GM12892 (cell line): ENCODE measurements around the gene MADCAM1.

Experiments used
- DNase-seq: peaks from one replicate; pipeline ENCODE4 v3.0.0; 2011; ENCODE audit not compliant: insufficient read length
- FAIRE-seq: peaks from 2 replicates; lab custom pipeline; 2011; peaks lifted over from hg19 to GRCh38; lab: Jason Lieb, UNC
- POLR2A ChIP-seq: IDR thresholded peaks from 2 replicates; pipeline ENCODE4 v1.6.1; 2011; ENCODE audit warnings: low read depth, low read length, control low read depth
- POLR2AphosphoS5 ChIP-seq: IDR thresholded peaks from 2 replicates; pipeline ENCODE4 v1.6.1; 2011; ENCODE audit warnings: low read depth, low read length, control low read depth
- TAF1 ChIP-seq: IDR thresholded peaks from 2 replicates; pipeline ENCODE4 v1.6.1; 2011; ENCODE audit warnings: low read depth, mild to moderate bottlenecking, control low read depth, low read length, borderline replicate concordance

Gene MADCAM1

DNA sequence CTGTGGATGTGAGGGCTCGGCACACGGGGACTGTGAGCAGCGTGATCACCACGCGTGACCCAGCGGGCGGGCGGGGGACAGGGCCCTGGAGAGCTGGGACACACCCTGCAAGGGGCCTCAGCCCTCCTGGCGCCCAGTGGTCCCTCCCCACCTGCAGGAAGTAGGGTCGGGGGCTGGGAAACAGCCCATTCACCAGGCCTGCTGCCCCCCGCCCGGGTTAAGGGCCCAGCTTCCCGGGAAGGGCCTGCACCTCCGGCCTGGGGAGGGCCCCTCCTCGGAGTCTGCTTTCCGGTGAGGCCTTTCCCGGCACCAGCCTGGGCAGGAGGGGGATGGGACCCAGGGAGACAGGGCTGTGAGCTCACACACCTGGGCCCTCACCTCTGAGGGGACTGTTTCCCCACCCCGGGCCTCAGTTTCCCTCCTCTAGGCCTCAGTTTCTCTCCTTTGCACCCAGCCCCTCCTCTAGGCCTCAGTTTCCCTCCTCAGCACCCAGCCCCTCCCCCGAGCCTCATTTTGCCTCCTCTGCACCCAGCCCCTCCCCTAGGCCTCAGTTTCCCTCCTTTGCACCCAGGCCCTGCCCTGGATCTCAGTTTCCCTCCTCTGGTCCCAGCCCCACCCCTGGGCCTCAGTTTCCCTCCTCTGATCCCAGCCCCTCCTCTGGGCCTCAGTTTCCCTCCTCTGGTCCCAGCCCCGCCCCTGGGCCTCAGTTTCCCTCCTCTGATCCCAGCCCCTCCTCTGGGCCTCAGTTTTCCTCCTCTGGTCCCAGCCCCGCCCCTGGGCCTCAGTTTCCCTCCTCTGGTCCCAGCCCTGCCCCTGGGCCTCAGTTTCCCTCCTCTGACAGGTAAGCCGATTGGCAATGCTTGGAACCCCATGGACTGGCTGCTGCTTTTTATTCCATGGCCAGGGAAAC is 1.9 kb upstream of the MADCAM1 start:
- FAIRE-seq (no peak), DNase-seq (no peak)
- TF ChIP-seq TAF1 (no peak), POLR2A (no peak), POLR2AphosphoS5 (no peak)

DNA sequence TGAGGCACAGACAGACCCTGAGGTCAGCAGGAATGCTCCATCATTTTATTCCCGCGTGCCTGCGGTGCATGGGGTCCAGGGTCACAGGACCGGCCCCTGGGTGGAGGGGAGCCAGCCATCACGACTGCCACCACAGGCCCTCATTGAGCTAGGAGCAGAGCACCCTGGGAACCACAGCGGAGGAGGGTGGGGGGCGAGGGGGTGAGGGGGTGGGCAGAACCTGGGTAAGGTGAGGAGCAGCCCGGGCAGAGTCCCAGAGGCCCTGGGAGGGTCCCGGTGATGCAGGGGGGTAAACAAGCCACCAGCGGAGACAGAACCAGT is 1.2 kb upstream of the MADCAM1 start:
- DNase-seq = no peak
- no peak for FAIRE-seq
- no peak for TF ChIP-seq POLR2A
- no peak for TF ChIP-seq TAF1
- no peak for TF ChIP-seq POLR2AphosphoS5

DNA sequence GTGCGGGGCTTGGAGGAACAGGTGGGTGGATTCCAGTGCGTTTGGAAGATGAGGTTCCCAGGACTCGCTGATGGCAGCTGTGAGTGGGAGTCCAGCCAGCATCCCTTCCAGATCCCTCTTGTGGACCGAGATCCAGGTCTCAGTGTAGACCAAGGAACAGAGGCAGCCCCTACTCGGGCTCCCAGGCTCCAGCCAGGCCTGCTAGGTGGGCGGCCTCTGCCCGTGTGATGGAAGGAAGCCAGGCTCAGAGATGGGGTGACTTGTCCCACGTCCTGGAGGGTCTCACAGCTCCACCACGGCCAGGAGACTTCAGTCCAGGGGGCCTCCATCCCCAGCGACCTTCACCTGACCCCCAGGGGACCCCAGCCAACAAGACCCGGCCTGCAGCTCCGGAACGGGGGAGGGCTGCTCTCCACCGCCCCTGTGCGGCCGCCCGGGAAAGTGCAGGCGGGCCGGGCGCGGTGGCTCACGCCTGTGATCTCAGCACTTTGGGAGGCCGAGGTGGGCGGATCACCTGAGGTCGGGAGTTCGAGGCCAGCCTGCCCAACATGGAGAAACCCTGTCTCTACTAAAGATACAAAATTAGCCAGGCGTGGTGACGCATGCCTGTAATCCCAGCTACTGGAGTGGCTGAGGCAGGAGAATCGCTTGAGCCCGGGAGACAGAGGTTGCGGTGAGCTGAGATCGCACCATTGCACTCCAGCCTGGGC is 729 bp upstream of the MADCAM1 start:
- peak; percentile 63 for DNase-seq
- no peak for TF ChIP-seq POLR2A
- TF ChIP-seq POLR2AphosphoS5 = no peak
- TF ChIP-seq TAF1 = no peak
- no peak for FAIRE-seq

DNA sequence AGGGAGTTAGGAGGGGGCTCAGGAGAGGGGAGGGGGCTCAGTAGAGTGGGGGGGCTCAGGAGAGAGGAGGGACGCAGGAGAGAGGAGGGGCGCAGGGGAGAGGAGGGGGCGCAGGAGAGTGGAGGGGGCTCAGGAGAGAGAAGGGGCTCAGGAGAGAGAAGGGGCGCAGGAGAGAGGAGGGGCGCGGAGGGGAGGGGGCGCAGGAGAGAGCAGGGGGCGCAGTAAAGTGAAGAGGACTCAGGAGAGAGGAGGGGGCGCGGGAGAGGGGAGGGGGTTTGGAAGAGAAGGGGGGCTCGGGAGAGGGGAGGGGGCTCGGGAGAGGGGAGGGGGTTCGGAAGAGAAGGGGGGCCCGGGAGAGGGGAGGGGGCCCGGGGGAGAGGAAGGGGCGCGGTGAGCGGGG is 700 bp downstream of the MADCAM1 start:
- FAIRE-seq = no peak
- no peak for DNase-seq
- TF ChIP-seq POLR2AphosphoS5 (no peak), POLR2A (no peak), TAF1 (no peak)

DNA sequence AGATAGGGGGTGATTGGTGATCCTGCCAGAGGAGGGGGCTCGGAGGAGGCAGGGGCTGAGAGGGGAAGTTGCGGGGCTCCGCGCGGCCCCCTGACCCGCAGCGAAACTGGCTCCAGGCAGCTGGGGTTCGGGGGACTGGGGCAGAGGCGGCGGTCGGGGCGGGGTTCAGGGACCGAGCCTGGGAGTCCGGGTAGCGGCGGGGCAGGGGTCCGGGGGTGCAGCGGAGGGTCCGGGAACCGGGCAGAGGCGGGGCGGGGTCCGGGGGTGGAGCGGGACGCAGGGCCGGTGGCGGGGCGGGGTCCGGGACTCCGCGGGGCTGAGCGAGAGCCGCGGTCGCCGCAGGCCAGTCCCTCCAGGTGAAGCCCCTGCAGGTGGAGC is 1.2 kb downstream of the MADCAM1 start:
- TF ChIP-seq POLR2A (no peak), TAF1 (no peak), POLR2AphosphoS5 (no peak)
- FAIRE-seq (no peak), DNase-seq (no peak)

DNA sequence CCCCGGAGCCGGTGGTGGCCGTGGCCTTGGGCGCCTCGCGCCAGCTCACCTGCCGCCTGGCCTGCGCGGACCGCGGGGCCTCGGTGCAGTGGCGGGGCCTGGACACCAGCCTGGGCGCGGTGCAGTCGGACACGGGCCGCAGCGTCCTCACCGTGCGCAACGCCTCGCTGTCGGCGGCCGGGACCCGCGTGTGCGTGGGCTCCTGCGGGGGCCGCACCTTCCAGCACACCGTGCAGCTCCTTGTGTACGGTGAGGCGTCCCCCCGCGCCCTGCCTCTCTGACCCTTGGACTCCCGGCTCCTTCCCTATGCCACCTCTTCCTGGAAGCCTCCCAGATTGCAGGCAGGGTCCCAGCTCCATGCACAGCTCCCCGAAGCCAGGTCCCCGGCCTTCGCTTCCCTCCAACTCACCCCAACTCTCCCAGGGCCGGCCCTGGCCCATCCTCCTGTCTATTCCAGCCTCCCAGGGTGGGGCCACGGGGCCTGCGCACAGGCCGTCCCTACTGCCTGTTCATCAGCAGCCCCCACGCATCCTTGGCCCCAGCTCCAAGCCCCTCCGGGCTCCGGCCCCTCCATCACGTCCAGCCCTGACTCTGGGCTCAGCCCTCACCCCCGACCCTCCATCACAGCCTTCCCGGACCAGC is 1.7 kb downstream of the MADCAM1 start:
- no peak for FAIRE-seq
- no peak for DNase-seq
- TF ChIP-seq POLR2AphosphoS5 (no peak), TAF1 (no peak), POLR2A (no peak)

DNA sequence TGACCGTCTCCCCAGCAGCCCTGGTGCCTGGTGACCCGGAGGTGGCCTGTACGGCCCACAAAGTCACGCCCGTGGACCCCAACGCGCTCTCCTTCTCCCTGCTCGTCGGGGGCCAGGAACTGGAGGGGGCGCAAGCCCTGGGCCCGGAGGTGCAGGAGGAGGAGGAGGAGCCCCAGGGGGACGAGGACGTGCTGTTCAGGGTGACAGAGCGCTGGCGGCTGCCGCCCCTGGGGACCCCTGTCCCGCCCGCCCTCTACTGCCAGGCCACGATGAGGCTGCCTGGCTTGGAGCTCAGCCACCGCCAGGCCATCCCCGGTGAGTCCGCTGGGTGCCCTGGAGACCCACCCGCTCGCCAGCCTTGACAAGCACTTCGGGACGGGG is 2.2 kb downstream of the MADCAM1 start:
- DNase-seq (no peak), FAIRE-seq (no peak)
- TF ChIP-seq POLR2A = no peak
- TF ChIP-seq POLR2AphosphoS5 = no peak
- no peak for TF ChIP-seq TAF1

DNA sequence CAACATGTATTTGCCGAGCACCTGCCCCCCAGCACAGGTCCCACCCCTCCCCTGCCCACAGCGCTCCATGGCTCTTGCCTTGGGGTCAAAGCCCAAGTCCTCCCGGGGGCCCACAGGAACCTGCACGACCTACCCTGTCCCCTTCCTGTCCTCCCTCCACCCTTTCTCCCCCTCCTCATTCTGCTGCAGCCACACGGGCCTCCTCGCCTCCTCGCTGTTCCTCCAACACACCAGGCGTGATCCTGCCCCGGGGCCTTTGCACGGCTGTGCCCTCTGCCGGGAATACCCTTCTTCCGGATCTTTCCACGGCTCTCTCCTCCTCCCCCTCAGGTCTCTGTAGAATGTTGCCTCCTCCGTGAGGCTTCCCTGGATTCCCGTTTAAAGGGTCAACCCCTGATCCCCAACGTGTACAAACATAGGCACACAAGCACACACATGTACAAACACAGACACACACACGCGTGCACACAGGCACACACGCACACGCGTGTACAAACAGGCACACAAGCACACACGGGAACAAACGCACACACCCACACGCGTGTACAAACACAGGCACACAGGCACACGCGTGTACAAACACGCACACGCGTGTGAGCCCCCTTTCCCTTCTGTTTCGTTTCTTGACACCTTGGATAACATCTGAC is 2.8 kb downstream of the MADCAM1 start:
- TF ChIP-seq POLR2A = no peak
- TF ChIP-seq TAF1 = no peak
- TF ChIP-seq POLR2AphosphoS5 = no peak
- no peak for FAIRE-seq
- DNase-seq = no peak

DNA sequence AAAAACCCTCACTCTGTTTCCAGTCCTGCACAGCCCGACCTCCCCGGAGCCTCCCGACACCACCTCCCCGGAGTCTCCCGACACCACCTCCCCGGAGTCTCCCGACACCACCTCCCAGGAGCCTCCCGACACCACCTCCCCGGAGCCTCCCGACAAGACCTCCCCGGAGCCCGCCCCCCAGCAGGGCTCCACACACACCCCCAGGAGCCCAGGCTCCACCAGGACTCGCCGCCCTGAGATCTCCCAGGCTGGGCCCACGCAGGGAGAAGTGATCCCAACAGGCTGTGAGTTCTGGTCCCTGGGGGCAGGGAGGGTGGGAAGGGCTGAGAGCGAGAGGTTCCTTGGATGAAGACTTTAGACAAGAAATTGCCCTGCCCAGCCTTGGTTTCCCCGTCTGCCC is 5.4 kb downstream of the MADCAM1 start:
- TF ChIP-seq POLR2A (no peak), TAF1 (no peak), POLR2AphosphoS5 (no peak)
- no peak for DNase-seq
- FAIRE-seq = no peak

DNA sequence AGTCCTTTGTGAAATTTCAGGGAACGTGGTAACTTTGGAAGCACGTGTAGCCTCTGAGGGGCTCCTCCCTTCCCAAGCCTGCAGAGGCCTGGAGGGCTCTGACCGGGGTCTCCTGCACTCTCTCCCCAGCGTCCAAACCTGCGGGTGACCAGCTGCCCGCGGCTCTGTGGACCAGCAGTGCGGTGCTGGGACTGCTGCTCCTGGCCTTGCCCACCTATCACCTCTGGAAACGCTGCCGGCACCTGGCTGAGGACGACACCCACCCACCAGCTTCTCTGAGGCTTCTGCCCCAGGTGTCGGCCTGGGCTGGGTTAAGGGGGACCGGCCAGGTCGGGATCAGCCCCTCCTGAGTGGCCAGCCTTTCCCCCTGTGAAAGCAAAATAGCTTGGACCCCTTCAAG is 8.3 kb downstream of the MADCAM1 start:
- no peak for DNase-seq
- TF ChIP-seq POLR2AphosphoS5 (no peak), POLR2A (no peak), TAF1 (no peak)
- FAIRE-seq = no peak
